Daoy (cell line): ENCODE results near the gene PRDM16. TPM values are rescaled to one million over a fixed set of nuclear protein-coding genes. Genes with fewer than 3 reads are reported as not detected.
A peak's percentile ranks its signal among the peaks of the same experiment; 100 is the strongest.

Source experiments
- DNase-seq: peaks from one replicate; pipeline ENCODE4 v3.0.0-alpha.2; 2015; ENCODE audit warnings: low read depth
- total RNA-seq: library from RNA; depleted of rRNA; stranded (reverse); fragments of >200 nt; shearing (Covaris generic); gene quantifications from 2 replicates; pipeline ENCODE4 v1.2.3, GENCODE V29; 2014

PRDM16 gene
- total RNA-seq, 1 experiment from 2014 or later: 0.91 TPM

DNA sequence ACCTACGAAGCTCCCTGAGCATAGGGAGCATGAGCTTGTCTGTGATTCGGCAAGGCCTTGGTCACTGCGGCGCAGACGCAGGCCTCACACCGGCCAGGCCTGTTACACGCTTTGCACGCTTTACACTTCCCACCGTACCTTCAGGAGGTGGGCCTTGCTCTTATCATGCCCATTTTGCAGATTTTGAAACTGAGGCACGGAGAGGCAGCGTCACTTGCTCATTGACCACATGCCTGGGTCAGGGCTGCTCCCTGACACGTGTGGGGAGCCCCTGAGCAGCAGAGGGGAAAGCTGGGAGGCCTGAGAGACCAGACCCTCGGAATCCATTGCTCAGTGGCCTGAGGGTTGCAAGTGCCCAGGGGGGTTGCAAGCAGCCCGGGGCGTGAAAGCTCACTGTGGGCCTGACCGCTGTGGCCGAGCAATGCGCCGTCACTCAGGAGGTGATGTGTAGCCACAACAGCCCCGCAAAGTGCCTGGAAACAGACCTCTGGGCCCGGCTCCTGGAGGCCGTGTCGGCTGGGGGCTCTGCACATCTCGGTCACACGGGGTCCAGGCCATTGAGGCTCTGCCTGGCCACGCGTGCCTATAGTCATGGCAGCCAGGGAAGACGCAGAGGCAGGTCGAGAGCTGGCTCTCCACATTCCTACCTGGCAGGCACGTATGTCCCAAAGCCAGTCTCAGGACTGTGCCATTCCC is 392.4 kb downstream of the PRDM16 start:
- DNase-seq: no peak

DNA sequence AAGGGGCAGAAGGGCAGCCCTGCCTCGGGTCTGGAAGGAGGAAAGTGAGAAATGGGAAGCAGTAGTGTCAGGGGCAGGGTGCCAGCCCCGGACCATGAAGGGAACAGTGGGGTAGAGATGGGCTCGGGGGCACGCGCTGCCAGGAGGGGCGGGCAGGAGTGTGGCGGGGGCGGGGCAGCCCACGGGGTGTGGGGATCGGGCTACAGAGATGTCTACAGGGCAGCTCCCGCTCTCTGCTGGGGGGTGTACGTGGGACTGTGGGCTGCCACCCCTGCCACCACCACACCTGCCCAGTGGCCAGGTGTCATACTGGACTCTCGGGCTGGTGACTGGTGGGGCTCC is 392.9 kb downstream of the PRDM16 start:
- no peak for DNase-seq

DNA sequence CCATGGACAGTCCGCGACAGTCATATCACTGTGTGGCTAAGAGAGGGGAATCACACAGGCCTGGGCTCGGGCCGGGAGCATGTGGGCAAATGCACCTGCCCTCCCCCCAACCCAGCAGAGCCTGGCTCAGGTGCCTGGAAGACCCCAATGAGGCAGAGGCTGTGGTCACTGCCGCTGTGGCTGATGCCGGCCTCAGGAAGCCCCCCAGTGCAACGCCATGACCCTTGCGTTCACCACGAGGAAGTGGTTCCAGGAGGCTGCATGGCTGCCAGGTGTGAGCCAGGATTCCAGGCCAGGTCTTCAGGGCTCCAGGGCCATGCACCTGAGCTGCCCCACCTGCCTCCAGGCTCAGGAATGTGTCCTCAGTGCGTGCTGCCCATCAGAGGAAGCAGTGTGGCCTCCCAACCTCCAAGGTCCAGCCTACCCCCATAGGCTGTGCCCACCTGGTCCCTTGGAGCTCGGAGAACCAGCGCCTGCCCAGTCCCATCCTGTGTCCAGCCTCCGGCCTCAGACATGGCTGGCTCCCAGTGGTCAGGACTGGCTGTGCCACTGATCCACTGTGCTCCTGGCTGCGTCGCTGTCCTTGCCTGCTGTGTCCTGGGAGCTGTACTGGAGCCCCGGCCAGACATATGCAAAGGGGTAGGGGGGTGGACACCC is 393.5 kb downstream of the PRDM16 start:
- DNase-seq: no peak

DNA sequence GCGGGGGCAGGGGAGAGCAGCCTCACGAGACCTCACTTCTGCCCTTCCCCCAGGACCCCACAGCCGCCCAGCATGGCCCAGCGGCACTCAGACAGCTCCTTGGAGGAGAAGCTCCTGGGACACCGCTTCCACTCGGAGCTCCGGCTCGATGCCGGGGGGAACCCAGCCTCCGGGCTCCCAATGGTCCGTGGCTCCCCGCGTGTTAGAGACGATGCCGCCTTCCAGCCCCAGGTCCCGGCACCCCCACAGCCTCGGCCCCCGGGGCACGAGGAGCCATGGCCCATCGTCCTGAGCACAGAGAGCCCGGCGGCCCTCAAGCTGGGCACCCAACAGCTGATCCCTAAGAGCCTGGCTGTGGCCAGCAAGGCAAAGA is 394.0 kb downstream of the PRDM16 start:
- DNase-seq: no peak

DNA sequence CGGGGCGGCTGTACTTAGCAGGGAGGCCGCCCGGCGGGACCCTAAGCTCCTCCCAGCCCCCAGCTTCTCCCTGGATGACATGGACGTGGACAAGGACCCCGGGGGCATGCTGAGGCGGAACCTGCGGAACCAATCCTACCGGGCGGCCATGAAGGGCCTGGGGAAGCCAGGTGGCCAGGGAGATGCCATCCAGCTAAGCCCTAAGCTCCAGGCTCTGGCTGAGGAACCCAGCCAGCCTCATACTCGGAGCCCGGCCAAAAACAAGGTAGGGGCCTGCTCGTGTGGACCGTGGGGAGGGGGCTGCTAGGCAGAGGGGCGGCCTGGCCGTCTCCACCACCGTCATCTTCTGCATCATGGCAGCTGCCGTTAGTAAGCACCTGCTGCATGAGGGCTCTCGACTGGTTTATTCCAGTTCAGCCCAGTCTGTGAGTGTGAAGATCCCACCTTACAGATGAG is 394.4 kb downstream of the PRDM16 start:
- DNase-seq: no peak

DNA sequence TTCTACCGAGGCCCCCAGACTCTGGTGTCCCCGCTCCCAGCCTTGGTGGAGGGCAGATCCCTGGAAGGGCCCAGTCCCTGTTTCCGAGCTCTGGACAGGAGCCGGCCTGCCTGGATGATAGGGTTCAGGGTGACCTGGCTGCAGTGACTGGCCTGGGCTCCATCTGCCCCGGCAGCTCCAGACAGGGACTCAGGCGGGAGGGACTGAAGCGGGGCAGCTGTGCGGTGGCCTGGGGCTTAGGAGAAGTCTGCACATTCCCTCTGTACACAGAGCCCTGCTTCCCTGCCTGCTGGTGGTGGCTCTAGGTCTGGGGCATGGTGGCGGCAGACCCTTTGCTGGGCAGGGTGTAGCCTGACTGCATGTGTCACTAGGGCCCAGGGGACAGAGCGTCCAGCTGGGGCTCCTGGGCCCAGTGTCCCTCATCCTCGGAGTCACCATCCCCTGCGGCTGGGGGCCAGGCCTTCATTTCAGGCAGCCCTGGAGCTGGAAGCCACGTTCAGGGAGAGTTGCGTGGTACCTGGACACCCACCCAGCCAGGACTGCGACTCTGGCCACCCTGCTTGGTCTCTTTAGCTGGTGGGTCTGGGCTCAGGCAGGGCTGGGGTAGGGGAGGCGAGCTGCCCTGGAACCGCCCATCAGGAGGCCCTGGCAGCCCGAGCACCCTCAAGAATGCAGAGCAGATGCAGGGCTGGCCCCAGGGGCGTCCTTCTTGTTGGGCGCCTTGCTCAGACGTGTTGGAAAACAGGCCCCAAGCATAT is 395.1 kb downstream of the PRDM16 start:
- DNase-seq: no peak

DNA sequence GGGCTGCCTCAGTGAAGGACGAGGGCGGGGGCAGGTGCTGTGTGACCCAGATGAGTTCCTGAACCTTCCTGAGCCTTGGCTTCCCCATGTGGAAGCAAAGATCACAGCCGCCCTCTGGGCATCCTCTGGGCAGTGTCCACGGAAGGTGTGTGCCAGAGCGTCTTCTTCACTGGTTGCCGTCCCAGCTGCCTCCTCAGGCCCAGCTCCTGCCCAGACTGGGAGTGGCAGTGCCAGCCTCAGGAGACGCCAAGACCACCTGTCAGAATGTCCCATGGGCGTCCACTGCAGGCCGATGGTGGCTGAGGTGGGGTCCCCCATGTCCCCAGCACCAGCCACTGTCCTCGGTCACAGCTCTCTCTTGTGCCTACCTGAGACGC is 395.6 kb downstream of the PRDM16 start:
- DNase-seq: no peak

DNA sequence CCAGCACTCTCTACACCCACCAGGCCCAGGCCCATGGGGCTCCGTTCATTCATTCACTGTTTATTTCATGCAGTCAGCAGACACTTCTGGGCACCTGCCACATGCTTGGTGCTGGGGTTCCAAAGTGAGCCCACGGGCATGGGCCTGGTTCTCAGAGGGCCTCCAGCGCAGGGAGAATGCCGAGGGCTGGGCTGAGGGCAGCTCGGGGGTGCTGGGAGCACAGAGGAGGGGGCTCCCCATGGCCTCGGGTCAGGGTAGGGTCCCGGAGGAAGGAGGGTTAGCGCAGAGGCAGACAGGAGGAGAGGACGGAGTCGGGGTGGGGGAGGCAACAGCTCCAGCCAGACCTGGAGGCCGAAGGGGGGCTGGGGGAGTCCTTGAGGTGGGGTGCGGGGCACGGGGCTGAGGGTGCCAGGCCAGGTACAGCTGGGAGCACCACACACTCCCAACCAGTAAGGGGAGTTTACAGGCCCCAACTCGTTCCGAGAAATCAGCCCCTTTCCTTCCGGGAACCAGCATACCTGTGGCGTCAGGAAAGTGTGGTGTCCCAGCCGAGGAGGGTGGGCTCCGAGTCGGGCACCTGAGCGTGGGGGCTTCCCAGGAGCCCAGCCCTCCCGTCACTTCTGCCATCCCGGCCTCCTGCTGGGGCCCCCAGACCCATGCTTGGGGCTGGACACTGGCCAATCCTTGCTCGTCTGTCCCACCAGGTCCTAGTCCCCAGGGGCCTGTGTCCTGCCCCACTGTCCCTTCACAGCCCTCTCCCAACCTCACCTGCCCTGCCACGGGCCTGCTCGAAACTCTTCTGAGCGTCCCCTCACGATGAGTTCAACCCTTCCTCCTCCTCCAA is 396.3 kb downstream of the PRDM16 start:
- no peak for DNase-seq

DNA sequence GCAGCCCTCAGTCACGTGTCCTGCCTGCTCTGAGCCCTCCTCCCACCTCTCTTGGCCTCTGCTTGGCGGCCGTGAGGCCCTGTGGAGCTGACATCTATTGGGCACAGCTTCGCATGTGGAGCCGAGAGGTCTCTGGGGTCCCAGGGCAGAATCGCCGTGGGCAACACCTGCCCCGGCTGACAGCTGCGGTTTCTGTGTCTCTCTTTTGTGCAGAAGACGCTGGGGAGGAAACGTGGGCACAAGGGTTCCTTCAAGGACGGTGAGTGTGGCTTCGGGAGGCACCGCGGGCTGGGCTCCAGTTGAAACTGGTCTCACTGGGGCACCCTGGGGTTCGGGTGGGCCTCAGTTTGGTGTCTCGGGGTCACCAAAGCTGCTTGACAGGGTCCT is 396.9 kb downstream of the PRDM16 start:
- DNase-seq: peak; percentile 14

DNA sequence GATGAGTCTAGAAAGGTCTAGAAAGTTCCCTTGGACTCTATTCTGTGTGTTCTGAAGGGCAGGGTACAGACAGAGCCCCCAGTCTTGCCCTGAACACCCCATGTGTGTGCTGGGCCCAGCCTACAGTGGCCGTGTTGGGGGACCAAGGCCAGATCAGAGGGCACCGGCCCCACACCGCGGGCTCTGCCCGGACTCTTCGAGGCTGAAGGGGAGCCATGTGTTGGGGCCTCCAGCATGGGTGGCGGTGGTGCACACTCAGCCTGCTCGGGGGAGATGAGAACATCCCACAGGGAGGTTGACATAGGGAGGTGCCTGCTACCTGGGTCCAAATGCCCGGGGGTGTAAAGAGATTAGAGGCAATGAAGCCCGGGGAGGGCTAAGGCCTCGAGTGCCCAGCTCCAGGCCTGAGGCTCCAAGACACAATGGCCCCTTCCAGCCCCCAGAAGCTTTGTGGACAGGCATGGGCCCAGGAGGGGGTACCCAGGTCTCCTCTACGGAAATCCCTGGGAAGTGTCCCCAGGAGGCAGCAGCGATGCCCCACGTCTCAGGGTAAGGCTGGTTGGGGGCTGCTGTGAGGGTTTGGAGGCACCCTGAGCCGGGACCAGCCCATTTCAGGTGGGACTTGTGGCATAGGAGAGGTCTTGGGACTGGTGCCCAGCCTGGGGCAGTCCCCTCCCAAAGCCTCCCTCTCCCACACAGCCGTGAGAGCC is 397.5 kb downstream of the PRDM16 start:
- peak; percentile 3 for DNase-seq

DNA sequence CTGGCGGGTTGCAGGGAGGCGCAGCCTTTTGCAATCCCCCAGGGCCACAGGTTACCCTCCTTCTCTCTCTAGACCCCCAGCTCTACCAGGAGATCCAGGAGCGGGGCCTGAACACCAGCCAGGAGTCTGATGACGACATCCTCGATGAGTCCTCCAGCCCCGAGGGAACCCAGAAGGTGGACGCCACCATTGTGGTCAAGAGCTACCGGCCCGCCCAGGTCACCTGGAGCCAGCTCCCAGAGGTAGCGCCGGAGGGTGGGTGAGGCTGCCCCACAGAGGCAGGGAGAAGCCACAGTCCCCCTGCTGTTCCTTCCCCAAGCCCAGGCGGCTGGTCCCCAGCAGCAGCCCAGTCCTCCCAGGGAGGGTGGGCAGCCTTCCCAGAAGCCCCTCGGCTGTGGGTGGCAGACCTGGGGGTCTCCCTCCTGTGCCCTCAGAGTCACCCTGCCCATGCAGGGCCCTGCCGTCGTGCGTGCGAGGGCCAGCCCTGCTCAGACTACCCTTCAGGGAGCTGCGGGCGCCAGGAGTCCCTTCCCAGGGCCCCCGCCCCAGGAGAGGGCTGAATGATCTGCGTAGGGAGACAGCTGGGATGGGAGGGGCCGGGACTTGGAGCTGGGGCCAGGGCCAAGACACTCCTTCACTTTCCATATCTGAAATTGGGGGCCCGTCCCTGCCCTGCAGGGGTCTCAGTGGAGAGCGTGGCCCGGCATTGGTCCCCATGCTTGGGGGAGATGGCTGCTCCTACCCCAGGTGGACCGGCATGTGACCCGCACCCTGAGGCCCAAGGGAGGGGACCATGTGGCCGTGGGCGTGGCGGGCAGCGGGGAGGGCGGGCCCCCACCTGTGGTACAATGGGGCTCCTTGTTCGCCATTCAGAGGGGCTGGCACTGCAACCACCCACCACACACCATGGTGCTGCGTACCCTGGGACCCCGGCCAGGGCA is 398.4 kb downstream of the PRDM16 start:
- peak; percentile 34 for DNase-seq

DNA sequence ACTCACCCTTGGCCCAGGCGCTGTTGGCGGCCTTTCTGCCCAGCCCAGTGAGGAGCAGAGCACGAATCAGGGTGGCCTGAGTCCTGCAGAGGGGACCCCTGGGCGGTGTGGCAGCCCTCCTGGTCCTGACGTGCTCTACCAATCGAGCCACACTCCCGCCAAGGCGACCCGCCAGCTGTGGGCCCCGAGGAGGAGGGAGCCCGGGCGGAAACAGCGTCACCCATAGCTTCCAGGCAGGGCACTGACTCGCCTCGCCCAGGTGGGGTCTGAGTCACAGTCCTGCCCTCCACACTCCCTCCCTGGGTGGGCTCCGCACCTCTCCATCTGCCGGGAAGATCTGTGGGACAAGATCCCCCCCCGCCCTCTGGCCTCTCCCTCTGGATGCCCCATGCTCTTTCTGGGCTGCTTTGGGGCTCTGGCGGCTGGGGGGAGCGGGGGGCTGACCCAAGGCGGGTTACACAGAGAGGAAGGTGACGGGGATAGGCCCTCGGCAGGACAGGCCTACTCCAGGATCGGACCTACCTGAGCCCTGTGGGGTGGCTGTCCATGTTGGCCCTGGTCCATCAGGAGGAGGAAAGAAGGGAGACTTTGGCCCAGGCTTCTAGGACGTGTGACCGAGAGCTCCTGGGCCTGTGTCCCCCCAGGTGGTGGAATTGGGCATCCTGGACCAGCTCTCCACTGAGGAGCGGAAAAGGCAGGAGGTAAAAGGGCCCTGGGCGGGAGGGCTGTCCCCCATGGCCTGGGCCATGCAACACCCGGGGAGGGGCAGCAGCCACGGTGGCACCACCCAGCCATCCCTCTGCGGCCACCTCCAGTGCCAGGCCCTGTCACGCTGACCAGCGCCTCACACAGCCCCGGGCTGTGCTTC is 399.5 kb downstream of the PRDM16 start:
- peak; percentile 90 for DNase-seq

DNA sequence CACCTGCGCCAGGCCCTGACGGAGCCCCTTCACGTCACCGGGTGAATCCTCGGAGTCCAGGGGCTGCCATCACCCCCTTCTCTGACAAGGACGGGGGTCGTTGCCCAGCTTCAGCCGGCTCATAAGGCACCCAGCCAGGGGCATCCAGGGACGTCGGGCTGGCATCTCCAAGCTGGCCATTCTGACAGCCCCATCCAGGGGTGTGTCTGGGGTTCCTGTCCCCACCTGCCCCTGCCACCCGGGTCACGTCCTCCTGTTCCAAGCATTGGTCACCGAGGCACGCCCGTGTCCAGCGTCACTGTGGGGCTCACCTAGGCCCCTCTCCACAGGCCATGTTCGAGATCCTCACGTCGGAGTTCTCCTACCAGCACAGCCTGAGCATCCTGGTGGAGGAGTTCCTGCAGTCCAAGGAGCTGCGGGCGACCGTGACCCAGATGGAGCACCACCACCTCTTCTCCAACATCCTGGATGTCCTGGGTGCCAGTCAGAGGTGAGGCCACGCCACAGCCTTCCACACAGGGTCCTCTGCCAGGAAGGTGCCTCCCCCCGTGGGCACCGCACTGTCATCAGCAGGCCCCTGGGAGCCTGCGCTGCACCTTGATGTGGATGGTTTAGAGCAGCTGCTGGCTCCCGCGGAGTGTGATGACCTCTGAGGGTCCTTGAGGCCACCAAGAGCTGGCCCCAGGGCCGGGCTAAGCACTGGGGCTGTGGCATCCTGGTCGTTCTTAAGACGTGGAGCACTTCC is 400.3 kb downstream of the PRDM16 start:
- DNase-seq: no peak

DNA sequence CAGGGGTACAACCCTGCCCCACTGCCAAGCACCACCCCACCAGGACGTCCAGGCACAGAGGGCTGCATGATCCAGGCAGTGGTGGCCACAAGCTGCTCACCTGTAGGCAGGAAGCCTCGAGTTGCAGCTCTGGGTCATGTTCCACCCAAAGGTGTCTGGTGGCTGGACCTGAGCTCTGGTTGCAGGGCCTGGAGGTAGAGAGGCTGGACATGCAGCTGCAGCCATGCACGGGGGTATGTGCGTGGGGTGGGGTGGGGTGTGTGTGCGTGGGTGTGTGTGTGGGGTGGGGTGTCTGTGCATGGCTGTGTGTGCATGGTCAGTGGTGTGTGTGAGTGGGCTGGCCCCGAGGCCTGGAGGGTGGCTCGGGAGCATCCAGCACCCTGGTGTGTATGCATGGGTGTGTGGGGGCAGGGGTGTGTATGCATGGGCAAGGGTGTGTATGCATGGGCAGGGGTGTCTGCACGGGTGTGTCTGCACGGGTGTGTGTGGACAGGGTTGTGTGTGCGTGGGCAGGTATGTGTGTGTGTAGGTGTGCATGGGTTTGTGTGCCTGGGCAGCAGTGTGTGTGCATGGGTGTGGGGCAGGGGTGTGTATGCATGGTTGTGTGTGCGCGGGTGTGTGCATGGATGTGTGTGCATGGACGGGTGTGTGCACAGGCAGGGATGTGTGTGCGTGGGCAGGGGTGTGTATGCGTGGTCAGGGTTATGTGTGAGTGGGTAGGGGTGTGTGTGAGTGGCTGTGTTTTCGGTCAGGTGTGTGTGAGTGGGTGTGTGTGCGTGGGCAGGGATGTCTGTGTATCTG is 401.0 kb downstream of the PRDM16 start:
- no peak for DNase-seq

DNA sequence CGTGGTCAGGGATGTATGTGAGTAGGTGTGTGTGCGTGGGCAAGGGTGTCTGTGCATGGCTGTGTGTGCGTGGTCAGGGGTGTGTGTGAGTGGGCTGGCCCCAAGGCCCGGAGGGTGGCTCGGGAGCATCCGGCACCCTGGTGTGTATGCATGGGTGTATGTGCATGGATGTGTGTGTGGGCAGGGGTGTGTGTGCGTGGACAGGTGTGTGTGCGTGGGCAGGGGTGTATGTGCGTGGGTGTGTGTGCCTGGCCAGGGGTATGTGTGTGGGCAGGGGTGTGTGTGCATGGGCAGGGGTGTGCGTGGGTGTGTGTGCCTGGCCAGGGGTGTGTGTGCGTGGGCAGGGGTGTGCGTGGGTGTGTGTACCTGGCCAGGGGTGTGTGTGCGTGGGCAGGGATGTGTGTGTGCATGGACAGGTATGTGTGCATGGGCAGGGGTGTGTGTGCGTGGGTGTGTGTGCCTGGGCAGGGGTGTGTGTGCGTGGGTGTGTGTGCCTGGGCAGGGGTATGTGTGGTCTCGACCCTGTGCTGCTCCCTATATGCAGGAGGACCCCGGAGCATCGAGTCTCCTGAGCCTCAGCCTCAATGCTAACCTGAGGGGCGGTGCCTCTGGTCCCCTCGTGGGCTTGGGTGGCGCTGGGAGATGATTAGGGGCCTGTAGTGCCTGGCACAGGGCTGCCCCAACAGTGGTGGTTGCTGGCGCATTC is 401.8 kb downstream of the PRDM16 start:
- DNase-seq: no peak

DNA sequence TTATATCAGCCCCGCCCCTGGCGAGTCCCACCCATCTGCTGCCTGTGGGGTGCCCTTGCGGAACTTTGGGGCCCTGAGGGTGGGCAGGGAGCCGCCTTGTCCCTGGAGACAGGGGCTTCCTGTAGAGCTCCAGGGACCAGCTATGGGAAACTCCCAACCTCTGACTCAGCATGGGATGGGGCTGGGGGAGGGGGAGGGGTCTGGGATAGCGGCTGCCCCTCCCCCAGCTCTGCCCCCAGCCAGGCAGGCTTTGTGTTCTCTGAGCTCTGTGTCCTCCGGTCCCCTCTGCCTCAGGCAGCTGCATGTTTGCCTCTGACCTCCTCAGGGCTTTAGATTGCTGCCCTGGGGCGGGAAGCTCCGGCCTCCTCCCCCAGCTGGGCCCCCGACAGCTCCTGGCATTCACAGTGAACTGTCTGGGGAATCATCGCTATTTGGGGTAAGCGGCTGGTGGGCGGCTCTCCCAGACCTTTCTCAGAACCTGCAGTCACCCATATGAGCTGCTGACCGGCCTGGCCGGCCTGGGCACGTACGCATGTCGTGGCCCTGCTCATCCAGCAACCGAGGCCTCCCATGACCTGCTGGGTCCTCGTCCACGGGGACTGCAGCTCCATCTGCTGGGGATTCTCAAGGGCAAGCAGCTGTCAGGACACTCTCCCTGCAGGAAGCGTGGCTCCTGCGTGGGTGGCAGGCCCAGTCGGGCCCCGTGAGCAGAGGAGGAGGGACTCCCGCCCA is 402.5 kb downstream of the PRDM16 start:
- peak; percentile 85 for DNase-seq
